ENCODE results near the gene IER5. TPM values are rescaled to one million over a fixed set of nuclear protein-coding genes. Genes with fewer than 3 reads are reported as not detected.

Gene IER5
- total RNA-seq, 1 experiment from 2014 or later = 18.2 TPM

DNA sequence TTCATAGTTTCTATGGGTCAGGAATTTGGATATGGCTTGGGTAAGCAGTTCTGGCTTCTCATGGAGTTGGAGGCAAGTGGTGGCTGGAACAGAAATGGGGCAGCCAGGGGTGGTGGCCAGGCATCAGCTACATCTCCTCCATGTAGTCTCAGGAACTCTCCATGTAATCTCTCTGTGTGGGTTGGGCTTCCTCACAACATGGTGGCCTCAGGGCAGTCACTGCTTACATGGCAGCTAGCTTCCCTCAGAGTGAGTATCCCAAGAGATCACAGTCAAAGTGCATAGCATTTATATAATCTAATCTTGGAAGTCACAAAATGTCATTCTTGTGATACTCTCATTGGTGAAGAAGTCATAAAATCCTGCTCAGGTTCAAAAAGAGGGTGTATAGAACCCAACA is 29.1 kb upstream of the IER5 start:
- Mint-ChIP-seq H3K4me3 (no peak overlapping the region), H3K27ac (no peak overlapping the region), H3K27me3 (ENCODE audit: low read depth) (no peaks in the 10 kb centered on the region), H3K9me3 (peaks cover 12% of the 10 kb centered on the region), H3K36me3 (0 out of 2 replicates have a peak, but pooled peaks cover 4% of the 10 kb centered on the region), H3K4me1 (peaks cover 24% of the 10 kb centered on the region)
- ChIA-PET POLR2A (no interaction called here), CTCF (interaction anchor here (1.1 kb wide), 1 partner anchor 83 kb away, joined by 3 read pairs; no protein-coding TSS in a partner anchor)
- ATAC-seq (no peak), DNase-seq (ENCODE audit: low spot score) (no peak)
- no peak for TF ChIP-seq NR2C2 (CRISPR knock-in tag; IDR thresholded peaks at IDR 0.05)
- TF ChIP-seq ZNF219 (CRISPR knock-in tag; IDR thresholded peaks at IDR 0.05; ENCODE audit: borderline replicate concordance) = no peak
- no peak for TF ChIP-seq MLX (CRISPR knock-in tag; IDR thresholded peaks at IDR 0.05)
- no peak for TF ChIP-seq GTF2I (CRISPR knock-in tag; conservative IDR thresholded peaks at IDR 0.05)
- no peak for TF ChIP-seq HMGA2 (CRISPR knock-in tag; IDR thresholded peaks at IDR 0.05)
- no peak for TF ChIP-seq FOXP4 (CRISPR knock-in tag; IDR thresholded peaks at IDR 0.05)
- TF ChIP-seq EMX1 (CRISPR knock-in tag; IDR thresholded peaks at IDR 0.05) = no peak
- no peak for TF ChIP-seq SP1 (CRISPR knock-in tag; conservative IDR thresholded peaks at IDR 0.05)
- TF ChIP-seq E2F4 (CRISPR knock-in tag; IDR thresholded peaks at IDR 0.05; ENCODE audit: borderline replicate concordance, low read depth) = no peak
- no peak for TF ChIP-seq NR1H2 (CRISPR knock-in tag; IDR thresholded peaks at IDR 0.05)
- TF ChIP-seq MXD4 (CRISPR knock-in tag; IDR thresholded peaks at IDR 0.05; ENCODE audit: borderline replicate concordance) = no peak
- TF ChIP-seq JUN (CRISPR knock-in tag; IDR thresholded peaks at IDR 0.05) = no peak
- TF ChIP-seq CBFB (CRISPR knock-in tag; IDR thresholded peaks at IDR 0.05; ENCODE audit: low read depth) = no peak
- no peak for TF ChIP-seq AR (CRISPR knock-in tag; IDR thresholded peaks at IDR 0.05)
- TF ChIP-seq RELA (CRISPR knock-in tag; IDR thresholded peaks at IDR 0.05; ENCODE audit: borderline replicate concordance) = no peak

- Mint-ChIP-seq H3K27ac (no peak overlapping the region; the same call in 1 of the 2 replicates), H3K9me3 (peaks cover 12% of the 10 kb centered on the region), H3K4me3 (no peak overlapping the region), H3K27me3 (ENCODE audit: low read depth) (no peaks in the 10 kb centered on the region), H3K4me1 (peaks cover 28% of the 10 kb centered on the region), H3K36me3 (0 out of 2 replicates have a peak, but pooled peaks cover 4% of the 10 kb centered on the region)
- no peak for DNase-seq (ENCODE audit: low spot score)
- CTCF ChIA-PET = no interaction called here
- no peak for ATAC-seq
- POLR2A ChIA-PET = interaction anchor here (2.0 kb wide), 1 partner anchor 29 kb away, joined by 11 read pairs; the partner anchor contains the start of gene IER5
- no peak for TF ChIP-seq ELF4 (CRISPR knock-in tag; IDR thresholded peaks at IDR 0.05; ENCODE audit: low read depth)
- no peak for TF ChIP-seq E2F4 (CRISPR knock-in tag; IDR thresholded peaks at IDR 0.05; ENCODE audit: borderline replicate concordance, low read depth)
- TF ChIP-seq KAT7 (CRISPR knock-in tag; IDR thresholded peaks at IDR 0.05; ENCODE audit: borderline replicate concordance) = no peak
- TF ChIP-seq OVOL2 (CRISPR knock-in tag; IDR thresholded peaks at IDR 0.05; ENCODE audit: borderline replicate concordance) = no peak
- TF ChIP-seq PREB (CRISPR knock-in tag; IDR thresholded peaks at IDR 0.05; ENCODE audit: borderline replicate concordance) = no peak
- TF ChIP-seq, protein P1, sequence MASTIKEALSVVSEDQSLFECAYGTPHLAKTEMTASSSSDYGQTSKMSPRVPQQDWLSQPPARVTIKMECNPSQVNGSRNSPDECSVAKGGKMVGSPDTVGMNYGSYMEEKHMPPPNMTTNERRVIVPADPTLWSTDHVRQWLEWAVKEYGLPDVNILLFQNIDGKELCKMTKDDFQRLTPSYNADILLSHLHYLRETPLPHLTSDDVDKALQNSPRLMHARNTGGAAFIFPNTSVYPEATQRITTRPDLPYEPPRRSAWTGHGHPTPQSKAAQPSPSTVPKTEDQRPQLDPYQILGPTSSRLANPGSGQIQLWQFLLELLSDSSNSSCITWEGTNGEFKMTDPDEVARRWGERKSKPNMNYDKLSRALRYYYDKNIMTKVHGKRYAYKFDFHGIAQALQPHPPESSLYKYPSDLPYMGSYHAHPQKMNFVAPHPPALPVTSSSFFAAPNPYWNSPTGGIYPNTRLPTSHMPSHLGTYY (CRISPR knock-in tag; IDR thresholded peaks at IDR 0.05) = no peak
- TF ChIP-seq ZBTB21 (CRISPR knock-in tag; IDR thresholded peaks at IDR 0.05; ENCODE audit: borderline replicate concordance) = no peak
Measured at GRCh38 chr1:181060066-181060465, 28.4 kb upstream of the IER5 start.
